Measurements from ENCODE around the gene CASP14. TPM values are rescaled to one million over a fixed set of nuclear protein-coding genes. Genes with fewer than 3 reads are reported as not detected.
"Not testable (repeated sequence)": the region's sequence is repeated elsewhere in the genome, so short reads cannot be mapped to it uniquely, and the experiment has no call there.

Gene CASP14
- total RNA-seq, 1 experiment from 2014 or later = not detected

GRCh38 chr19:15048128-15048527, 1.2 kb upstream of the CASP14 start:
- Mint-ChIP-seq H3K27ac (ENCODE audit: unreplicated experiment) (no peak overlapping the region), H3K9me3 (ENCODE audit: unreplicated experiment) (peaks cover 12% of the 10 kb centered on the region), H3K4me1 (ENCODE audit: low read depth, unreplicated experiment) (no peaks in the 10 kb centered on the region), H3K4me3 (ENCODE audit: unreplicated experiment) (no peak overlapping the region), H3K36me3 (ENCODE audit: insufficient read depth, unreplicated experiment) (no peaks in the 10 kb centered on the region), H3K27me3 (ENCODE audit: insufficient read depth, unreplicated experiment) (peaks cover 15% of the 10 kb centered on the region)
- intact Hi-C loops (cut with micrococcal nuclease; ENCODE audit: unreplicated experiment) = no loop called here
- Histone ChIP-seq H3K4me3 (ENCODE audit: low read depth, low read length) (no peak overlapping the region), H3K9me3 (no peaks in the 10 kb centered on the region), H3K36me3 (ENCODE audit: control insufficient read depth, insufficient read depth, low read length) (no peaks in the 10 kb centered on the region), H3K27me3 (replicated peaks; ENCODE audit: control insufficient read depth, insufficient read depth, low read length) (no peaks in the 10 kb centered on the region), H3K4me1 (no peaks in the 10 kb centered on the region)
- no peak for DNase-seq
- BruUV-seq (replicated peaks) = no TSS peak
- CTCF ChIA-PET = no interaction called here
- no peak for TF ChIP-seq CTCF (IDR thresholded peaks at IDR 0.05; ENCODE audit: insufficient read depth in 1 of 2, low read depth in 1 of 2, low read length in 1 of 2, severe bottlenecking in 1 of 2, unreplicated experiment in 1 of 2)
- POLR2A ChIA-PET = no interaction called here

GRCh38 chr19:15050639-15051038, 1.4 kb downstream of the CASP14 start:
- H3K9me3 ChIP-seq = no peaks in the 10 kb centered on the region
- Mint-ChIP-seq H3K9me3 (ENCODE audit: unreplicated experiment) (peaks cover 12% of the 10 kb centered on the region), H3K27me3 (ENCODE audit: insufficient read depth, unreplicated experiment) (peaks cover 17% of the 10 kb centered on the region), H3K36me3 (ENCODE audit: insufficient read depth, unreplicated experiment) (no peaks in the 10 kb centered on the region), H3K27ac (ENCODE audit: unreplicated experiment) (no peak overlapping the region), H3K4me1 (ENCODE audit: low read depth, unreplicated experiment) (no peaks in the 10 kb centered on the region), H3K4me3 (ENCODE audit: unreplicated experiment) (no peak overlapping the region)
- H3K4me3 ChIP-seq (ENCODE audit: low read depth, low read length) = no peak overlapping the region
- no peak for TF ChIP-seq CTCF (IDR thresholded peaks at IDR 0.05; ENCODE audit: insufficient read depth in 1 of 2, low read depth in 1 of 2, low read length in 1 of 2, severe bottlenecking in 1 of 2, unreplicated experiment in 1 of 2)
- H3K36me3 ChIP-seq (ENCODE audit: control insufficient read depth, insufficient read depth, low read length) = no peaks in the 10 kb centered on the region
- no TSS peak for BruUV-seq (replicated peaks)
- H3K27me3 ChIP-seq (replicated peaks; ENCODE audit: control insufficient read depth, insufficient read depth, low read length) = no peaks in the 10 kb centered on the region
- no peaks in the 10 kb centered on the region for H3K4me1 ChIP-seq
- no peak for DNase-seq
- ChIA-PET CTCF (no interaction called here), POLR2A (no interaction called here)
- intact Hi-C loops (cut with micrococcal nuclease; ENCODE audit: unreplicated experiment) = no loop called here

- intact Hi-C loops (cut with micrococcal nuclease; ENCODE audit: unreplicated experiment) = no loop called here
- BruUV-seq (replicated peaks) = no TSS peak
- ChIA-PET CTCF (no interaction called here), POLR2A (no interaction called here)
- H3K27ac Mint-ChIP-seq (ENCODE audit: unreplicated experiment) = no peak overlapping the region
- no peaks in the 10 kb centered on the region for H3K4me1 Mint-ChIP-seq (ENCODE audit: low read depth, unreplicated experiment)
- no peak overlapping the region for H3K4me3 ChIP-seq (ENCODE audit: low read depth, low read length)
- H3K36me3 ChIP-seq (ENCODE audit: control insufficient read depth, insufficient read depth, low read length) = no peaks in the 10 kb centered on the region
- no peak for DNase-seq
- no peaks in the 10 kb centered on the region for H3K27me3 ChIP-seq (replicated peaks; ENCODE audit: control insufficient read depth, insufficient read depth, low read length)
- no peak overlapping the region for H3K4me3 Mint-ChIP-seq (ENCODE audit: unreplicated experiment)
- H3K4me1 ChIP-seq = no peaks in the 10 kb centered on the region
- H3K9me3 Mint-ChIP-seq (ENCODE audit: unreplicated experiment) = peaks cover 12% of the 10 kb centered on the region
- H3K36me3 Mint-ChIP-seq (ENCODE audit: insufficient read depth, unreplicated experiment) = no peaks in the 10 kb centered on the region
- H3K9me3 ChIP-seq = no peaks in the 10 kb centered on the region
- peaks cover 23% of the 10 kb centered on the region for H3K27me3 Mint-ChIP-seq (ENCODE audit: insufficient read depth, unreplicated experiment)
- TF ChIP-seq CTCF (IDR thresholded peaks at IDR 0.05; ENCODE audit: insufficient read depth in 1 of 2, low read depth in 1 of 2, low read length in 1 of 2, severe bottlenecking in 1 of 2, unreplicated experiment in 1 of 2) = no peak
These were observed 12.8 kb downstream of the CASP14 start for GRCh38 chr19:15062036-15062435.

GRCh38 chr19:15070386-15070785, 21.1 kb downstream of the CASP14 start:
- H3K9me3 Mint-ChIP-seq (ENCODE audit: unreplicated experiment); H3K27me3 Mint-ChIP-seq (ENCODE audit: insufficient read depth, unreplicated experiment); H3K4me3 Mint-ChIP-seq (ENCODE audit: unreplicated experiment); H3K4me3 ChIP-seq (ENCODE audit: low read depth, low read length); intact Hi-C loops (cut with micrococcal nuclease; ENCODE audit: unreplicated experiment); H3K9me3 ChIP-seq; POLR2A ChIA-PET; CTCF ChIA-PET; H3K27me3 ChIP-seq (replicated peaks; ENCODE audit: control insufficient read depth, insufficient read depth, low read length); DNase-seq; H3K36me3 Mint-ChIP-seq (ENCODE audit: insufficient read depth, unreplicated experiment); H3K36me3 ChIP-seq (ENCODE audit: control insufficient read depth, insufficient read depth, low read length); H3K27ac Mint-ChIP-seq (ENCODE audit: unreplicated experiment); BruUV-seq (replicated peaks): not testable (repeated sequence)
- peaks cover 19% of the 10 kb centered on the region for H3K4me1 ChIP-seq
- peaks cover 13% of the 10 kb centered on the region for H3K4me1 Mint-ChIP-seq (ENCODE audit: low read depth, unreplicated experiment)
